Stomach (tissue), 9 donors: ENCODE results near the gene RIN2. TPM values are rescaled to one million over a fixed set of nuclear protein-coding genes. Genes with fewer than 3 reads are reported as not detected.

ENCODE experiments used
- DNase-seq, 2 donors: peaks; one replicate each; pipeline versions ENCODE4 v3.0.0 to v3.0.0-alpha.2; 2013 to 2019
- H3K27ac ChIP-seq, 5 donors: fragments of 200-600 bp in 4 of 5; sonication (generic) in 4 of 5; one replicate each; pipeline ENCODE4 v1.5.1; 2013 to 2019; ENCODE audit warnings: mild to moderate bottlenecking in 1 of 5, moderate library complexity in 1 of 5
- H3K27me3 ChIP-seq, 3 donors: fragments of 200-600 bp; sonication (generic); one replicate each; pipeline ENCODE4 v1.5.1; 2017 to 2019; ENCODE audit warnings: mixed run types in 1 of 3
- H3K36me3 ChIP-seq, 4 donors: fragments of 200-600 bp; sonication (generic); 1 replicate in 3 of 4; 2 replicates in 1 of 4; pipeline ENCODE4 v1.5.1; 2016 to 2019
- H3K4me1 ChIP-seq, 4 donors: fragments of 200-600 bp; sonication (generic); one replicate each; pipeline ENCODE4 v1.5.1; 2016 to 2019
- H3K4me3 ChIP-seq, 4 donors: fragments of 200-600 bp; sonication (generic) in 3 of 4; one replicate each; pipeline ENCODE4 v1.5.1; 2016 to 2019; ENCODE audit warnings: mild to moderate bottlenecking in 1 of 4
- H3K9me3 ChIP-seq, 4 donors: fragments of 200-600 bp; sonication (generic); one replicate each; pipeline ENCODE4 v1.5.1; 2016 to 2019
- EP300 ChIP-seq: sonication (generic); formaldehyde crosslinking; IDR thresholded peaks from one replicate; pipeline ENCODE4 v1.6.1; 2017; ENCODE audit warnings: antibody characterized with exemption
- POLR2A ChIP-seq, 4 donors: fragments of 450-650 bp; IDR thresholded peaks; one replicate each; pipeline ENCODE4 v1.6.1; 2016; ENCODE audit warnings: antibody characterized with exemption in 4 of 4, control low read depth in 2 of 4, mild to moderate bottlenecking in 1 of 4, moderate library complexity in 1 of 4
- POLR2AphosphoS5 ChIP-seq, 3 donors: sonication (generic); formaldehyde crosslinking; IDR thresholded peaks; one replicate each; pipeline ENCODE4 v1.6.1; 2016; ENCODE audit warnings: antibody characterized with exemption in 3 of 3
- WGBS, 5 donors: extraction: QIAGEN DNeasy Blood & Tissue Kit in 3 of 5; methylation state at CpG; one replicate each; pipeline versions ENCODE4 v1.1.5 to v1.1.7; 2013 to 2018; 5-methylcytosine and 5-hydroxymethylcytosine counted together
- intact Hi-C: fragments of 100-400 bp; cut with DNase I; formaldehyde crosslinking; loops from one replicate; pipeline ENCODE4 v1.15.1; 2023; ENCODE audit warnings: low total_unique reads
- polyA plus RNA-seq, 3 donors: library from polyadenylated mRNA; stranded (reverse); fragments of 200-250 nt; gene quantifications; one replicate each; pipeline ENCODE4 v1.2.3, GENCODE V29; 2013
- total RNA-seq, 5 donors: library from RNA; depleted of rRNA; stranded (reverse); fragments of >200 nt; gene quantifications; one replicate each; pipeline versions ENCODE4 v1.1.0 to v1.2.3, GENCODE V29; 2014 to 2016
- TF ChIP-seq, protein P1 (sequence below), 7 experiments: fragments of 450-650 bp in 4 of 7; fragments of 200-600 bp in 3 of 7; sonication (generic) in 3 of 7; IDR thresholded peaks; one replicate each; pipeline ENCODE4 v1.5.1; 2016 to 2019; ENCODE audit warnings: antibody characterized with exemption in 7 of 7, control low read depth in 2 of 7, mild to moderate bottlenecking in 1 of 7
- donor health status: healthy with polysubstance abuse.
- donor health status: Bipolar disorder and iron deficiency.
- donor health status: healthy.

Gene RIN2
- total and polyA plus RNA-seq, 8 donors: 9.9 to 82.7 (median 27.0) TPM

DNA sequence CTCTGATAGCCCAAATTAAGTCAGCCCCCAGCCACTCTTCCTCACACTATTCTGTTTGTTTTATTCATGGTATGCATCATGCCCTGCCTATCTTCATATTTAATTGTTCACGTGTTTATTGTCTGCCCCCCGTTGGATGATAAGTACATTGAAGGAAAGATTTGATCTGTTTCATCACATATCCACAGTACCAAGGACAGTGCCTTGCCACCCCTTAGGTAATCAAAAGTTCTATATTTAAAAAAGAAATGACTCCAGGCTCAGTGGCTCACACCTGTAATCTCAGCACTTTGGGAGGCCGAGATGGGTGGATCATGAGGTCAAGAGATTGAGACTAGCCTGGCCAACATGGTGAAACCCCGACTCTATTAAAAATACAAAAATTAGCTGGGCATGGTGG is 10.2 kb upstream of the RIN2 start:
- intact Hi-C loops: no loop called here
- H3K27me3 ChIP-seq: no peaks in the 10 kb centered on the region

DNA sequence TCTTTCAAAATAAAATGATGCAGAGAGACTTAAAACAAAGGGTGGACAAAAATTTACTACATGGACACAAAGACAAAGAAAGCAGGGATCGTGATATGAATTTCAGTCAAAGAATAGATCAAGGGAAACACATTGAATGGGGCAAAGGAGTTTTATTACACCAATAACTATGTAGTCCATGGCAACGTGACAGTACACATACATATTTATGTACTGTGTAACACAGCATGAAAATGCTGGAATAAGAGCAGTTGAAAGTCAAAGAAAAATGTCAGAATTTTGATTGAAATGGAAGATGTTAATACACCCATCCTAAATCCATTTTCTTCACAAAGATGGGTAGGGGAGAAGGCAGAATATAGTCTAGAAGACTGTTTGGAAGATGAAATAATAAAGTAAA is 9.4 kb upstream of the RIN2 start:
- TF ChIP-seq, protein P1, sequence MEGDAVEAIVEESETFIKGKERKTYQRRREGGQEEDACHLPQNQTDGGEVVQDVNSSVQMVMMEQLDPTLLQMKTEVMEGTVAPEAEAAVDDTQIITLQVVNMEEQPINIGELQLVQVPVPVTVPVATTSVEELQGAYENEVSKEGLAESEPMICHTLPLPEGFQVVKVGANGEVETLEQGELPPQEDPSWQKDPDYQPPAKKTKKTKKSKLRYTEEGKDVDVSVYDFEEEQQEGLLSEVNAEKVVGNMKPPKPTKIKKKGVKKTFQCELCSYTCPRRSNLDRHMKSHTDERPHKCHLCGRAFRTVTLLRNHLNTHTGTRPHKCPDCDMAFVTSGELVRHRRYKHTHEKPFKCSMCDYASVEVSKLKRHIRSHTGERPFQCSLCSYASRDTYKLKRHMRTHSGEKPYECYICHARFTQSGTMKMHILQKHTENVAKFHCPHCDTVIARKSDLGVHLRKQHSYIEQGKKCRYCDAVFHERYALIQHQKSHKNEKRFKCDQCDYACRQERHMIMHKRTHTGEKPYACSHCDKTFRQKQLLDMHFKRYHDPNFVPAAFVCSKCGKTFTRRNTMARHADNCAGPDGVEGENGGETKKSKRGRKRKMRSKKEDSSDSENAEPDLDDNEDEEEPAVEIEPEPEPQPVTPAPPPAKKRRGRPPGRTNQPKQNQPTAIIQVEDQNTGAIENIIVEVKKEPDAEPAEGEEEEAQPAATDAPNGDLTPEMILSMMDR (IDR thresholded peaks at IDR 0.05): no peak
- TF ChIP-seq POLR2AphosphoS5 (IDR thresholded peaks at IDR 0.05): no peak
- no peak for TF ChIP-seq POLR2A (IDR thresholded peaks at IDR 0.05)
- TF ChIP-seq EP300: no peak
- intact Hi-C loops: no loop called here
- Histone ChIP-seq H3K4me3 (no peak overlapping the region), H3K27me3 (no peaks in the 10 kb centered on the region), H3K9me3 (peaks cover 0 to 9% (median 0%) of the 10 kb centered on the region in 4 donors), H3K36me3 (no peaks in the 10 kb centered on the region), H3K4me1 (peaks cover 11 to 22% (median 16%) of the 10 kb centered on the region in 4 donors), H3K27ac (no peak overlapping the region)
- WGBS, 5 donors: 80 to 91% (median 88%) methylated on average over 2 of the region's 2 CpGs
- DNase-seq: no peak

More for the DNA sequence above, 10.2 kb upstream of the RIN2 start:
- Histone ChIP-seq H3K27ac (no peak overlapping the region), H3K4me3 (no peak overlapping the region), H3K36me3 (no peaks in the 10 kb centered on the region), H3K9me3 (peaks cover 0 to 9% (median 0%) of the 10 kb centered on the region in 4 donors), H3K4me1 (peaks cover 11 to 22% (median 16%) of the 10 kb centered on the region in 4 donors)
- 75 to 94% (median 90%) methylated on average over 4 of the region's 4 CpGs for WGBS, 5 donors
- no peak for DNase-seq
- TF ChIP-seq POLR2AphosphoS5 (IDR thresholded peaks at IDR 0.05): no peak
- TF ChIP-seq EP300: no peak
- no peak for TF ChIP-seq POLR2A (IDR thresholded peaks at IDR 0.05)
- TF ChIP-seq, protein P1 (IDR thresholded peaks at IDR 0.05): no peak

- Histone ChIP-seq H3K4me1 (peaks cover 11 to 22% (median 16%) of the 10 kb centered on the region in 4 donors), H3K9me3 (peaks cover 0 to 9% (median 0%) of the 10 kb centered on the region in 4 donors), H3K27me3 (no peaks in the 10 kb centered on the region), H3K4me3 (no peak overlapping the region), H3K27ac (no peak overlapping the region), H3K36me3 (no peaks in the 10 kb centered on the region)
- WGBS, 5 donors: 52 to 84% (median 65%) methylated on average over 3 of the region's 3 CpGs
- peak in 1 of 2 donors; percentile 72 for DNase-seq
- intact Hi-C loops: no loop called here
- TF ChIP-seq POLR2A (IDR thresholded peaks at IDR 0.05) (no peak), POLR2AphosphoS5 (IDR thresholded peaks at IDR 0.05) (no peak), EP300 (no peak)
Measured at GRCh38 chr20:19749618-19750071, 8.4 kb upstream of the RIN2 start.

GRCh38 chr20:19750101-19750606 is 7.9 kb upstream of the RIN2 start:
- H3K27me3 ChIP-seq: no peaks in the 10 kb centered on the region
- TF ChIP-seq, protein P1 (IDR thresholded peaks at IDR 0.05): no peak
- TF ChIP-seq EP300 (no peak), POLR2A (IDR thresholded peaks at IDR 0.05) (no peak), POLR2AphosphoS5 (IDR thresholded peaks at IDR 0.05) (no peak)
- peaks cover 11 to 22% (median 16%) of the 10 kb centered on the region in 4 donors for H3K4me1 ChIP-seq
- no peak for DNase-seq
- 81 to 93% (median 84%) methylated on average over 4 of the region's 4 CpGs for WGBS, 5 donors
- intact Hi-C loops: no loop called here
- H3K27ac ChIP-seq: peak overlapping the region in 2 of 5 donors; percentile 31 to 46
- no peaks in the 10 kb centered on the region for H3K36me3 ChIP-seq
- no peak overlapping the region for H3K4me3 ChIP-seq
- peaks cover 0 to 7% (median 0%) of the 10 kb centered on the region in 4 donors for H3K9me3 ChIP-seq
